Neural cell (in vitro differentiated cells): ENCODE data around the gene MRPL38. TPM values are rescaled to one million over a fixed set of nuclear protein-coding genes. Genes with fewer than 3 reads are reported as not detected.
"Not testable (repeated sequence)": the region's sequence is repeated elsewhere in the genome, so short reads cannot be mapped to it uniquely, and the experiment has no call there.

Source experiments
- H2AFZ ChIP-seq: fragments of 200-600, 300-800 bp; sonication (generic), shearing (Covaris generic); 2 replicates; pipeline ENCODE4 v1.6.0; 2014; ENCODE audit warnings: low read depth, mild to moderate bottlenecking, antibody characterized with exemption, low read length, moderate library complexity
- H3F3A ChIP-seq: fragments of 200-600 bp; shearing (Covaris generic); 2 replicates; pipeline ENCODE4 v1.6.1; 2016; ENCODE audit warnings: mild to moderate bottlenecking, moderate library complexity, mixed read lengths, antibody characterized with exemption, low read length; ENCODE audit not compliant: insufficient read depth, poor library complexity, severe bottlenecking
- H3K27ac ChIP-seq: fragments of 200-600, 300-800 bp; sonication (generic), shearing (Covaris generic); 2 replicates; pipeline ENCODE4 v1.5.1; 2014; ENCODE audit warnings: mild to moderate bottlenecking, low read length, moderate library complexity
- H3K27me3 ChIP-seq: fragments of 300-800, 200-600 bp; sonication (generic), shearing (Covaris generic); 2 replicates; pipeline ENCODE4 v1.6.0; 2014; ENCODE audit warnings: mild to moderate bottlenecking, low read depth, low read length, moderate library complexity; ENCODE audit not compliant: insufficient read depth
- H3K36me3 ChIP-seq: fragments of 300-800, 200-600 bp; sonication (generic), shearing (Covaris generic); 2 replicates; pipeline ENCODE4 v1.5.1; 2014; ENCODE audit warnings: mild to moderate bottlenecking, antibody characterized with exemption, low read length, moderate library complexity; ENCODE audit not compliant: insufficient read depth
- H3K4me2 ChIP-seq: fragments of 300-800, 200-600 bp; sonication (generic), shearing (Covaris generic); 2 replicates; pipeline ENCODE4 v1.6.0; 2014; ENCODE audit warnings: mild to moderate bottlenecking, low read length
- H3K4me3 ChIP-seq: fragments of 300-800, 200-600 bp; sonication (generic), shearing (Covaris generic); 2 replicates; pipeline ENCODE4 v1.5.1; 2014; ENCODE audit warnings: mild to moderate bottlenecking, low read length, moderate library complexity
- H3K79me2 ChIP-seq: fragments of 200-600 bp; shearing (Covaris generic); replicated peaks from 2 replicates; pipeline ENCODE4 v1.6.0; 2014; ENCODE audit warnings: mild to moderate bottlenecking, low read length, moderate library complexity; ENCODE audit not compliant: insufficient read depth
- H3K9ac ChIP-seq: fragments of 300-800, 200-600 bp; sonication (generic), shearing (Covaris generic); 2 replicates; pipeline ENCODE4 v1.6.1; 2016; ENCODE audit warnings: mild to moderate bottlenecking, low read length, mixed read lengths
- H3K9me2 ChIP-seq: fragments of 200-600 bp; shearing (Covaris generic); 2 replicates; pipeline ENCODE4 v1.6.1; 2016; ENCODE audit warnings: mild to moderate bottlenecking, low read length, mixed read lengths; ENCODE audit not compliant: insufficient read depth
- H3K9me3 ChIP-seq: fragments of 200-600, 300-800 bp; sonication (generic), shearing (Covaris generic); 2 replicates; pipeline ENCODE4 v1.6.1; 2016; ENCODE audit warnings: mild to moderate bottlenecking, mixed run types, low read length, moderate library complexity, mixed read lengths
- H4K20me1 ChIP-seq: fragments of 200-600 bp; shearing (Covaris generic); 2 replicates; pipeline ENCODE4 v1.6.1; 2016; ENCODE audit warnings: mild to moderate bottlenecking, mixed run types; ENCODE audit not compliant: insufficient read depth
- EP300 ChIP-seq: fragments of 450-650 bp; conservative IDR thresholded peaks from 2 replicates; pipeline ENCODE4 v1.6.1; 2014; ENCODE audit warnings: antibody characterized with exemption, mild to moderate bottlenecking, moderate library complexity; ENCODE audit not compliant: poor library complexity, severe bottlenecking
- EZH2 ChIP-seq: fragments of 200-600, 300-800 bp; shearing (Covaris generic), sonication (generic); IDR thresholded peaks from 2 replicates; pipeline ENCODE4 v1.6.1; 2014; ENCODE audit warnings: antibody characterized with exemption, low read length, borderline replicate concordance, mild to moderate bottlenecking; ENCODE audit not compliant: insufficient read depth, poor library complexity, severe bottlenecking
- MXI1 ChIP-seq: fragments of 450-650 bp; conservative IDR thresholded peaks from 2 replicates; pipeline ENCODE4 v1.6.1; 2014; ENCODE audit warnings: antibody characterized with exemption, mild to moderate bottlenecking; ENCODE audit not compliant: poor library complexity, severe bottlenecking
- POLR2AphosphoS5 ChIP-seq: IDR thresholded peaks from 2 replicates; pipeline ENCODE4 v1.6.1; 2012
- RAD21 ChIP-seq: fragments of 450-650 bp; conservative IDR thresholded peaks from 2 replicates; pipeline ENCODE4 v1.6.1; 2014; ENCODE audit warnings: antibody characterized with exemption, mild to moderate bottlenecking, moderate library complexity
- SMC3 ChIP-seq: fragments of 450-650 bp; conservative IDR thresholded peaks from 2 replicates; pipeline ENCODE4 v1.6.1; 2014; ENCODE audit warnings: antibody characterized with exemption, mild to moderate bottlenecking, moderate library complexity; ENCODE audit not compliant: poor library complexity
- TAF1 ChIP-seq: IDR thresholded peaks from 2 replicates; pipeline ENCODE4 v1.6.1; 2012; ENCODE audit warnings: low read depth
- polyA plus RNA-seq: library from polyadenylated mRNA; depleted of rRNA; stranded (reverse); fragments of >200 nt; gene quantifications from 2 replicates; pipeline ENCODE4 v1.2.3, GENCODE V29; 2014
- TF ChIP-seq, protein P1 (sequence below): fragments of 450-650 bp; IDR thresholded peaks from 2 replicates; pipeline ENCODE4 v1.5.1; 2014; ENCODE audit warnings: antibody characterized with exemption, mild to moderate bottlenecking, moderate library complexity; ENCODE audit not compliant: poor library complexity, severe bottlenecking
- TF ChIP-seq, protein P2 (sequence below): IDR thresholded peaks from 2 replicates; pipeline ENCODE4 v1.6.1; 2012; ENCODE audit warnings: borderline replicate concordance

Gene MRPL38
- polyA plus RNA-seq, 1 donor from 2014 or later = 91.2 TPM

- no peak for TF ChIP-seq SMC3
- no peak for TF ChIP-seq POLR2AphosphoS5
- no peak for TF ChIP-seq RAD21
- no peak for TF ChIP-seq EP300
- TF ChIP-seq MXI1 = no peak
- no peak for TF ChIP-seq TAF1
- TF ChIP-seq, protein P1, sequence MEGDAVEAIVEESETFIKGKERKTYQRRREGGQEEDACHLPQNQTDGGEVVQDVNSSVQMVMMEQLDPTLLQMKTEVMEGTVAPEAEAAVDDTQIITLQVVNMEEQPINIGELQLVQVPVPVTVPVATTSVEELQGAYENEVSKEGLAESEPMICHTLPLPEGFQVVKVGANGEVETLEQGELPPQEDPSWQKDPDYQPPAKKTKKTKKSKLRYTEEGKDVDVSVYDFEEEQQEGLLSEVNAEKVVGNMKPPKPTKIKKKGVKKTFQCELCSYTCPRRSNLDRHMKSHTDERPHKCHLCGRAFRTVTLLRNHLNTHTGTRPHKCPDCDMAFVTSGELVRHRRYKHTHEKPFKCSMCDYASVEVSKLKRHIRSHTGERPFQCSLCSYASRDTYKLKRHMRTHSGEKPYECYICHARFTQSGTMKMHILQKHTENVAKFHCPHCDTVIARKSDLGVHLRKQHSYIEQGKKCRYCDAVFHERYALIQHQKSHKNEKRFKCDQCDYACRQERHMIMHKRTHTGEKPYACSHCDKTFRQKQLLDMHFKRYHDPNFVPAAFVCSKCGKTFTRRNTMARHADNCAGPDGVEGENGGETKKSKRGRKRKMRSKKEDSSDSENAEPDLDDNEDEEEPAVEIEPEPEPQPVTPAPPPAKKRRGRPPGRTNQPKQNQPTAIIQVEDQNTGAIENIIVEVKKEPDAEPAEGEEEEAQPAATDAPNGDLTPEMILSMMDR = no peak
- TF ChIP-seq, protein P2, sequence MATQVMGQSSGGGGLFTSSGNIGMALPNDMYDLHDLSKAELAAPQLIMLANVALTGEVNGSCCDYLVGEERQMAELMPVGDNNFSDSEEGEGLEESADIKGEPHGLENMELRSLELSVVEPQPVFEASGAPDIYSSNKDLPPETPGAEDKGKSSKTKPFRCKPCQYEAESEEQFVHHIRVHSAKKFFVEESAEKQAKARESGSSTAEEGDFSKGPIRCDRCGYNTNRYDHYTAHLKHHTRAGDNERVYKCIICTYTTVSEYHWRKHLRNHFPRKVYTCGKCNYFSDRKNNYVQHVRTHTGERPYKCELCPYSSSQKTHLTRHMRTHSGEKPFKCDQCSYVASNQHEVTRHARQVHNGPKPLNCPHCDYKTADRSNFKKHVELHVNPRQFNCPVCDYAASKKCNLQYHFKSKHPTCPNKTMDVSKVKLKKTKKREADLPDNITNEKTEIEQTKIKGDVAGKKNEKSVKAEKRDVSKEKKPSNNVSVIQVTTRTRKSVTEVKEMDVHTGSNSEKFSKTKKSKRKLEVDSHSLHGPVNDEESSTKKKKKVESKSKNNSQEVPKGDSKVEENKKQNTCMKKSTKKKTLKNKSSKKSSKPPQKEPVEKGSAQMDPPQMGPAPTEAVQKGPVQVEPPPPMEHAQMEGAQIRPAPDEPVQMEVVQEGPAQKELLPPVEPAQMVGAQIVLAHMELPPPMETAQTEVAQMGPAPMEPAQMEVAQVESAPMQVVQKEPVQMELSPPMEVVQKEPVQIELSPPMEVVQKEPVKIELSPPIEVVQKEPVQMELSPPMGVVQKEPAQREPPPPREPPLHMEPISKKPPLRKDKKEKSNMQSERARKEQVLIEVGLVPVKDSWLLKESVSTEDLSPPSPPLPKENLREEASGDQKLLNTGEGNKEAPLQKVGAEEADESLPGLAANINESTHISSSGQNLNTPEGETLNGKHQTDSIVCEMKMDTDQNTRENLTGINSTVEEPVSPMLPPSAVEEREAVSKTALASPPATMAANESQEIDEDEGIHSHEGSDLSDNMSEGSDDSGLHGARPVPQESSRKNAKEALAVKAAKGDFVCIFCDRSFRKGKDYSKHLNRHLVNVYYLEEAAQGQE = no peak
- TF ChIP-seq EZH2 = no peak
- Histone ChIP-seq H2AFZ (no peak overlapping the region), H3F3A (no peaks in the 10 kb centered on the region), H3K27ac (no peak overlapping the region), H3K36me3 (no peaks in the 10 kb centered on the region), H3K9ac (no peak overlapping the region), H3K4me3 (no peak overlapping the region), H3K9me3 (no peaks in the 10 kb centered on the region), H3K9me2 (no peaks in the 10 kb centered on the region), H3K4me2 (no peak overlapping the region), H3K79me2 (no peaks in the 10 kb centered on the region), H3K27me3 (no peaks in the 10 kb centered on the region), H4K20me1 (no peaks in the 10 kb centered on the region)
Measured at GRCh38 chr17:75861927-75862317, 42.8 kb downstream of the MRPL38 start.

DNA sequence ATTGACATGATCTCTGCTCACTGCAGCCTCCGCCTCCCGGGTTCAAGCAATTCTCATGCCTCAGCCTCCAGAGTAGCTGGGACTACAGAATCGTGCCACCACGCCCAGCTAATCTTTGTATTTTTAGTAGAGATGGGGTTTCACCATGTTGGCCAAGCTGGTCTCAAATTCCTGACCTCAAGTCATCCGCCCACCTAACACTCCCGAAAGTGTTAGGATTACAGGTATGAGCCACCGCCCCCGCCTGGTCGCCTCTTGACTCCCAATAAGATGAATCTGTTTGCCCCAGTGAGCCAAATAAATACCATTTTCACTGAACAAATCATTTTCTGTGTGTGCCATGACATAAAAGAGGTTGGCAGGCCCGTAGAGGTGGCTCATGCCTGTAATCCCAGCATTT lies 45.3 kb downstream of the MRPL38 start:
- not testable (repeated sequence) for H3K4me3 ChIP-seq, H3F3A ChIP-seq, H3K4me2 ChIP-seq, H4K20me1 ChIP-seq, H3K27ac ChIP-seq, H3K9me2 ChIP-seq, H3K9me3 ChIP-seq, H3K9ac ChIP-seq, H3K27me3 ChIP-seq, H3K79me2 ChIP-seq, H3K36me3 ChIP-seq, H2AFZ ChIP-seq
